Esophagus muscularis mucosa (tissue), 4 donors: ENCODE data around the gene RAB10. TPM values are rescaled to one million over a fixed set of nuclear protein-coding genes. Genes with fewer than 3 reads are reported as not detected.
"Not testable (repeated sequence)": the region's sequence is repeated elsewhere in the genome, so short reads cannot be mapped to it uniquely, and the experiment has no call there.

Source experiments
- DNase-seq: peaks from one replicate; pipeline ENCODE4 v3.0.0-alpha.2; 2017; ENCODE audit errors: extremely low spot score
- H3K27ac ChIP-seq, 4 donors: fragments of 200-600 bp; sonication (generic); replicated peaks in 1 of 4; 1 replicate in 3 of 4; 2 replicates in 1 of 4; pipeline ENCODE4 v1.5.1; 2016 to 2019; ENCODE audit warnings: mild to moderate bottlenecking in 1 of 4
- H3K27me3 ChIP-seq, 4 donors: fragments of 200-600 bp; sonication (generic); one replicate each; pipeline versions ENCODE4 v1.5.1 to v1.6.0; 2016 to 2019
- H3K36me3 ChIP-seq, 4 donors: fragments of 200-600 bp; sonication (generic); one replicate each; pipeline ENCODE4 v1.5.1; 2016 to 2019
- H3K4me1 ChIP-seq, 4 donors: fragments of 200-600 bp; sonication (generic); one replicate each; pipeline ENCODE4 v1.5.1; 2016 to 2019
- H3K4me3 ChIP-seq, 4 donors: fragments of 200-600 bp; sonication (generic); 1 replicate in 2 of 4; 2 replicates in 2 of 4; pipeline ENCODE4 v1.5.1; 2016 to 2019; ENCODE audit warnings: mild to moderate bottlenecking in 4 of 4, moderate library complexity in 1 of 4
- H3K9me3 ChIP-seq, 4 donors: fragments of 200-600 bp; sonication (generic); 1 replicate in 3 of 4; 2 replicates in 1 of 4; pipeline ENCODE4 v1.5.1; 2016 to 2019
- CTCF ChIP-seq, 3 experiments: fragments of 200-600 bp in 2 of 3; fragments of 450-650 bp in 1 of 3; sonication (generic) in 2 of 3; IDR thresholded peaks; one replicate each; pipeline ENCODE4 v1.5.1; 2017 to 2019; ENCODE audit warnings: antibody characterized with exemption in 3 of 3, mild to moderate bottlenecking in 2 of 3, moderate library complexity in 1 of 3
- EP300 ChIP-seq: sonication (generic); formaldehyde crosslinking; IDR thresholded peaks from one replicate; pipeline ENCODE4 v1.6.1; 2017; ENCODE audit warnings: antibody characterized with exemption
- POLR2A ChIP-seq: fragments of 450-650 bp; IDR thresholded peaks from one replicate; pipeline ENCODE4 v1.6.1; 2017; ENCODE audit warnings: antibody characterized with exemption, moderate library complexity, mild to moderate bottlenecking, low read depth
- POLR2AphosphoS5 ChIP-seq, 2 donors: sonication (generic); formaldehyde crosslinking; IDR thresholded peaks; one replicate each; pipeline ENCODE4 v1.6.1; 2017; ENCODE audit warnings: antibody characterized with exemption in 2 of 2
- WGBS: methylation state at CpG from one replicate; pipeline ENCODE4 v1.1.5; 2018; 5-methylcytosine and 5-hydroxymethylcytosine counted together
- intact Hi-C: fragments of 100-400 bp; cut with DNase I; formaldehyde crosslinking; loops from one replicate; pipeline ENCODE4 v1.15.1; 2023
- total RNA-seq, 4 donors: library from RNA; depleted of rRNA; stranded (reverse); fragments of >200 nt; gene quantifications; one replicate each; pipeline versions ENCODE4 v1.1.0 to v1.2.1, GENCODE V29; 2016

The RAB10 gene
- total RNA-seq, 4 donors from 2014 or later, result 91.0 to 106 (median 98.1) TPM

GRCh38 chr2:26076001-26076587 is 42.2 kb downstream of the RAB10 start:
- Histone ChIP-seq H3K4me1 (peaks cover 13 to 52% (median 32%) of the 10 kb centered on the region in 4 donors), H3K27ac (no peak overlapping the region), H3K4me3 (no peak overlapping the region), H3K27me3 (no peaks in the 10 kb centered on the region), H3K9me3 (no peaks in the 10 kb centered on the region), H3K36me3 (no peaks in the 10 kb centered on the region)
- intact Hi-C loops, result no loop called here
- DNase-seq, result no peak
- WGBS, result 100% methylated on average over 1 of the region's 1 CpG
- TF ChIP-seq POLR2AphosphoS5 (IDR thresholded peaks at IDR 0.05), result no peak
- TF ChIP-seq EP300, result no peak
- TF ChIP-seq CTCF (IDR thresholded peaks at IDR 0.05), result no peak
- TF ChIP-seq POLR2A, result no peak

- TF ChIP-seq POLR2A, result no peak
- TF ChIP-seq POLR2AphosphoS5 (IDR thresholded peaks at IDR 0.05), result no peak
- no peak for TF ChIP-seq EP300
- no peak for TF ChIP-seq CTCF (IDR thresholded peaks at IDR 0.05)
- peaks cover 13 to 48% (median 30%) of the 10 kb centered on the region in 4 donors for H3K4me1 ChIP-seq
- intact Hi-C loops, result no loop called here
These were observed 43.4 kb downstream of the RAB10 start for GRCh38 chr2:26077291-26077690.

GRCh38 chr2:26078939-26079338 is 45.1 kb downstream of the RAB10 start:
- no peak for DNase-seq
- intact Hi-C loops, result no loop called here
- Histone ChIP-seq H3K4me1 (peaks cover 4 to 38% (median 19%) of the 10 kb centered on the region in 4 donors), H3K27me3 (no peaks in the 10 kb centered on the region), H3K36me3 (no peaks in the 10 kb centered on the region), H3K4me3 (no peak overlapping the region), H3K9me3 (no peaks in the 10 kb centered on the region), H3K27ac (peak overlapping the region in 1 of 4 donors; percentile 28)
- WGBS, result 98% methylated on average over 3 of the region's 3 CpGs
- no peak for TF ChIP-seq POLR2A

More at GRCh38 chr2:26077291-26077690, 43.4 kb downstream of the RAB10 start:
- no peak for DNase-seq
- Histone ChIP-seq H3K27ac (no peak overlapping the region), H3K36me3 (no peaks in the 10 kb centered on the region), H3K4me3 (no peak overlapping the region), H3K27me3 (no peaks in the 10 kb centered on the region), H3K9me3 (no peaks in the 10 kb centered on the region)
- 84% methylated on average over 2 of the region's 2 CpGs for WGBS

DNA sequence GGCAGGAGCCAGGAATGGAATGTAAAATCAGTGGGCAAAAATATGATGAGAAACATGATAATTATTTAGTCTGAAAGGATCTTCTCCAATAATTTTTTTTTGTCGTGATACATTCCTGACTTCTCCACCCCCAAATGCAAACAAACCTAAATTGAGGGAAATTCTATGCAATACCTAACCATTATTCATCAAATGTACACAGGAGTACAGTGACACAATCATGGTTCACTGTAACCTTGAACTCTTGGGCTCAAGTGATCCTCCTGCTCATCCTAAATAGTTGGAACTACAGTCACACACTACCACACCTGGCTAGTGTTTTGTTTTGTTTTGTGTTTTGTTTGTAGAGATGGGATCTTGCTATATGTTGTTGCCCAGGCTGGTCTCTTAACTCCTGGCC is 46.5 kb downstream of the RAB10 start:
- no peak overlapping the region for H3K4me3 ChIP-seq
- peaks cover 1 to 26% (median 19%) of the 10 kb centered on the region in 4 donors for H3K4me1 ChIP-seq
- 100% methylated on average over 1 of the region's 1 CpG for WGBS
- no peaks in the 10 kb centered on the region for H3K27me3 ChIP-seq
- DNase-seq, result no peak
- TF ChIP-seq POLR2AphosphoS5 (IDR thresholded peaks at IDR 0.05), result no peak
- TF ChIP-seq CTCF (IDR thresholded peaks at IDR 0.05), result no peak
- TF ChIP-seq EP300, result no peak
- no peak for TF ChIP-seq POLR2A
- H3K36me3 ChIP-seq, result no peaks in the 10 kb centered on the region
- H3K9me3 ChIP-seq, result no peaks in the 10 kb centered on the region
- intact Hi-C loops, result no loop called here
- peak overlapping the region in 1 of 4 donors; percentile 13 for H3K27ac ChIP-seq

- Histone ChIP-seq H3K27ac (peak overlapping the region in 1 of 4 donors; percentile 13), H3K4me1 (peaks cover 0 to 30% (median 16%) of the 10 kb centered on the region in 4 donors)
- 94% methylated on average over 3 of the region's 3 CpGs for WGBS
- H3K9me3 ChIP-seq, intact Hi-C loops, H3K27me3 ChIP-seq, DNase-seq, H3K36me3 ChIP-seq, H3K4me3 ChIP-seq: not testable (repeated sequence)
These were observed 47.0 kb downstream of the RAB10 start for GRCh38 chr2:26080925-26081324.

DNA sequence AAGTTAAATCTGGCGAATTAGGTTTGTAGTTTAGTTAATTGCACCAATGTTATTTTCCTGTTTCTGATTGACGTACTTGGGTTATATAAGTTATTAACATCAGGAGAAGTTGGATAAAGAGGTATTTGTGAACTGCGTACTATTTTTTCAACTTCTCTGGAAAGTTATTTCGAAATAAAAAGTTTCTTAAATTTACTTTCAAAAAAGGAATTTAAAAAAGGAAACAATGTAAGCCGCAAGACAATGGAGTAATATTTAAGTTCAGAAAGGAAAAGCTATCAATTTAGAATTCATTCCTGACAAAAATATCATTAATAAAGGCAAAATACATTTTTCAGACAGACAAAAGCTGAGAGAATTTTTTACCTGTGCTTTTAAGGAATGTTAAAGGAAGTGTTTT is 47.7 kb downstream of the RAB10 start:
- no peak overlapping the region for H3K4me3 ChIP-seq
- WGBS, result 85% methylated on average over 5 of the region's 5 CpGs
- no peaks in the 10 kb centered on the region for H3K27me3 ChIP-seq
- no peak for DNase-seq
- no peaks in the 10 kb centered on the region for H3K36me3 ChIP-seq
- H3K9me3 ChIP-seq, result no peaks in the 10 kb centered on the region
- no peak overlapping the region for H3K27ac ChIP-seq
- no peak for TF ChIP-seq EP300
- no peak for TF ChIP-seq POLR2AphosphoS5 (IDR thresholded peaks at IDR 0.05)
- no peak for TF ChIP-seq CTCF (IDR thresholded peaks at IDR 0.05)
- TF ChIP-seq POLR2A, result no peak
- H3K4me1 ChIP-seq, result peaks cover 0 to 25% (median 9%) of the 10 kb centered on the region in 4 donors
- intact Hi-C loops, result no loop called here
